Endothelial cell (in vitro differentiated cells): ENCODE results near the gene CD300E. TPM values are rescaled to one million over a fixed set of nuclear protein-coding genes. Genes with fewer than 3 reads are reported as not detected.
"Not testable (repeated sequence)": the region's sequence is repeated elsewhere in the genome, so short reads cannot be mapped to it uniquely, and the experiment has no call there.

Experiments used
- DNase-seq: peaks from one replicate; pipeline ENCODE4 v3.0.0; 2021; ENCODE audit warnings: low spot score
- H3K27ac Mint-ChIP-seq: one replicate; pipeline ENCODE4 v1.8.0; 2021; ENCODE audit warnings: mixed read lengths, inconsistent platforms; ENCODE audit not compliant: unreplicated experiment
- H3K27me3 Mint-ChIP-seq: one replicate; pipeline ENCODE4 v1.8.0; 2021; ENCODE audit warnings: mild to moderate bottlenecking, moderate library complexity, mixed read lengths, inconsistent platforms; ENCODE audit not compliant: unreplicated experiment
- H3K36me3 Mint-ChIP-seq: one replicate; pipeline ENCODE4 v1.8.0; 2021; ENCODE audit warnings: mild to moderate bottlenecking, low read depth, mixed read lengths, inconsistent platforms; ENCODE audit not compliant: unreplicated experiment
- H3K4me1 Mint-ChIP-seq: one replicate; pipeline ENCODE4 v1.8.0; 2021; ENCODE audit warnings: mild to moderate bottlenecking, mixed read lengths, inconsistent platforms; ENCODE audit not compliant: unreplicated experiment
- H3K4me3 Mint-ChIP-seq: one replicate; pipeline ENCODE4 v1.8.0; 2021; ENCODE audit warnings: mild to moderate bottlenecking, mixed read lengths, inconsistent platforms; ENCODE audit not compliant: unreplicated experiment
- H3K9me3 Mint-ChIP-seq: one replicate; pipeline ENCODE4 v1.8.0; 2021; ENCODE audit warnings: mixed read lengths, inconsistent platforms; ENCODE audit not compliant: unreplicated experiment
- total RNA-seq: library from RNA; stranded (reverse); fragmentation: NEBNext Ultra II Directional; extraction: Animal tissue kit (Norgen Biotek cat#: 25700); gene quantifications from one replicate; pipeline ENCODE4 v1.2.1, GENCODE V29; 2021; ENCODE audit not compliant: unreplicated experiment
- TF ChIP-seq, protein P1 (sequence below): fragments of 200-600 bp; sonication (generic); IDR thresholded peaks from one replicate; pipeline ENCODE4 v1.5.0; 2021; ENCODE audit warnings: antibody characterized with exemption; ENCODE audit not compliant: unreplicated experiment

The CD300E gene
- total RNA-seq, 1 donor from 2014 or later = not detected

DNA sequence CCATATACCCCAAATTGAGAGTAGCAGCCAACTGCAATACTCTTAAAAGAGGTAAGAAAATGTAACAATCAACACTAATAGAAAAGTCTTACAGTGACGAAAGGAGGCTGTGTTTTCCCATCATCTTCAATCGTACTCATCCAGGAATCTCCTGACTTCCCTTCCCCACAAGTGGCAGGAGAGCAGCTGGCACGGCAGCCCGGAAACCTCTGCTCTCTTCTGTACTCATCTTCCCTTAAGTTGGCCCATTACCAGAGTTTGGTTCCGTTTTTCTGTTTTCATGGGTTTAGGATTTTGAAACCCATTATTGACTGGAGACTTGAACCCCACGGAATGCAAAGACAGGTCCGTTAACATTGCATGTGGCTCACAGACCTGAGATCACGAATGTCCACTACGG, 44.6 kb downstream of the CD300E start:
- DNase-seq = no peak
- H3K27ac Mint-ChIP-seq = no peak overlapping the region
- peaks cover 4% of the 10 kb centered on the region for H3K27me3 Mint-ChIP-seq
- TF ChIP-seq, protein P1, sequence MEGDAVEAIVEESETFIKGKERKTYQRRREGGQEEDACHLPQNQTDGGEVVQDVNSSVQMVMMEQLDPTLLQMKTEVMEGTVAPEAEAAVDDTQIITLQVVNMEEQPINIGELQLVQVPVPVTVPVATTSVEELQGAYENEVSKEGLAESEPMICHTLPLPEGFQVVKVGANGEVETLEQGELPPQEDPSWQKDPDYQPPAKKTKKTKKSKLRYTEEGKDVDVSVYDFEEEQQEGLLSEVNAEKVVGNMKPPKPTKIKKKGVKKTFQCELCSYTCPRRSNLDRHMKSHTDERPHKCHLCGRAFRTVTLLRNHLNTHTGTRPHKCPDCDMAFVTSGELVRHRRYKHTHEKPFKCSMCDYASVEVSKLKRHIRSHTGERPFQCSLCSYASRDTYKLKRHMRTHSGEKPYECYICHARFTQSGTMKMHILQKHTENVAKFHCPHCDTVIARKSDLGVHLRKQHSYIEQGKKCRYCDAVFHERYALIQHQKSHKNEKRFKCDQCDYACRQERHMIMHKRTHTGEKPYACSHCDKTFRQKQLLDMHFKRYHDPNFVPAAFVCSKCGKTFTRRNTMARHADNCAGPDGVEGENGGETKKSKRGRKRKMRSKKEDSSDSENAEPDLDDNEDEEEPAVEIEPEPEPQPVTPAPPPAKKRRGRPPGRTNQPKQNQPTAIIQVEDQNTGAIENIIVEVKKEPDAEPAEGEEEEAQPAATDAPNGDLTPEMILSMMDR = no peak
- H3K4me3 Mint-ChIP-seq = no peak overlapping the region
- no peaks in the 10 kb centered on the region for H3K36me3 Mint-ChIP-seq
- no peaks in the 10 kb centered on the region for H3K9me3 Mint-ChIP-seq
- peaks cover 9% of the 10 kb centered on the region for H3K4me1 Mint-ChIP-seq

DNA sequence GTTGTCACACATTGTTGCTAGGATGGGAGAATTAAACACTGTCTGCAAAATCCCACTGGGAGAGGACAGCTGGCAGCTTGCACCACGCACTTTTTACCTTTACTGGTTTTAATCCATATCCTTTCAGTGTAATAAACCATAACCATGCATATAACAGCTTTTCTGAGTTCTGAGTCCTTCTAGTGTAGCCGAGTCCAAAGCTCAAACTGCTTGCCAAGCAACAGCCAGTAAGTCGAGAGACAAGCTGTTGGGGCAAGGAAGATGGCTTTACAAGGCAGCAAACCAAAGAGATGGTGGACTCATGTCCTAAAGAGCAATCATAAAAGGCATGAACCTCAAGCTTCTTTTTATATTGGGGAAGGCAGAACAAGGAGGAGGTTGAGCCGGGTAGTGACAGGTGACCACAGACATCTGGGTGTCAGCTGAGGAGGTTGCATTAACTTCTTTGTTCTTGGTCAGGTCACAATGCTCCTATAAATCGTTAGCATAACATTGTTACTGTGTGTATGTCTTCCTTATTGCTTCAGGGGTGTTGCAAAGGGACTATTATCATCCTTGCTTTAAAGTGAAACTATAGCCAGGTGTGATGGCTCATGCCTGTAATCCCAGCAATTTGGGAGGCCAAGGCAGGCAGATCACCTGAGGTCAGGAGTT, 48.9 kb downstream of the CD300E start:
- Mint-ChIP-seq H3K4me3 (no peak overlapping the region), H3K36me3 (no peaks in the 10 kb centered on the region), H3K4me1 (peaks cover 3% of the 10 kb centered on the region), H3K27me3 (no peaks in the 10 kb centered on the region), H3K27ac (no peak overlapping the region), H3K9me3 (no peaks in the 10 kb centered on the region)
- TF ChIP-seq, protein P1 = no peak
- no peak for DNase-seq

DNA sequence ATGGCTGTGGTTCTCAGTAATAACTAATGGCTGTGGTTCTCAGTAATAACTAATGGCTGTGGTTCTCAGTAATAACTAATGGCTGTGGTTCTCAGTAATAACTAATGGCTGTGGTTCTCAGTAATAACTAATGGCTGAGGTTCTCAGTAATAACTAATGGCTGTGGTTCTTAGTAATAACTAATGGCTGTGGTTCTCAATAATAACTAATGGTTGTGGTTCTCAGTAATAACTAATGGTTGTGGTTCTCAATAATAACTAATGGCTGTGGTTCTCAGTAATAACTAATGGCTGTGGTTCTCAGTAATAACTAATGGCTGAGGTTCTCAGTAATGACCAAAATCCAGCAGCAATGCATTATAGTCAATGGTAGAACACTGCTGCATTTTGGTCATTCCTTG, 49.9 kb downstream of the CD300E start:
- H3K4me1 Mint-ChIP-seq, H3K9me3 Mint-ChIP-seq, H3K27me3 Mint-ChIP-seq, DNase-seq, H3K4me3 Mint-ChIP-seq, H3K27ac Mint-ChIP-seq, H3K36me3 Mint-ChIP-seq: not testable (repeated sequence)

DNA sequence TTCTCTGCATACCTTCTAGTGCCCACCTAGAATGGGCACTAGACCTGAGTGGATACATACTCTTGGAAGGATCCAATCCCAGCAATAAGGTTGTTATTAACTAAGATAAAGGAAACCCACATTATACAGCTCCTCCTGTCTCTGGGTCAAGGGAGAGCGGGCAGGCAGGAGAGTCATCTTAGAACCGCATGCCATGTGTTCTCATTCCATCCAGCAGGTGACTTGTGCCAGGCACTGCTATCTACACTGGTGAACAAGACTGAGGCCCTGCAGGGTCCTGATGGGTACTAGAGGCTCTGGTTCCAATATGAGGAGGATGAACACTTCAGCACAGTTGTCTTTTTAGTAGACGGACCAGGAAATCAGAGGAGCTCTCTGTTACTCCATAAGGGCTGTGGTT, 50.4 kb downstream of the CD300E start:
- Mint-ChIP-seq H3K9me3 (no peaks in the 10 kb centered on the region), H3K27me3 (peaks cover 2% of the 10 kb centered on the region), H3K27ac (no peak overlapping the region), H3K4me1 (no peaks in the 10 kb centered on the region), H3K36me3 (peaks cover 2% of the 10 kb centered on the region), H3K4me3 (no peak overlapping the region)
- no peak for DNase-seq
- TF ChIP-seq, protein P1 = no peak

DNA sequence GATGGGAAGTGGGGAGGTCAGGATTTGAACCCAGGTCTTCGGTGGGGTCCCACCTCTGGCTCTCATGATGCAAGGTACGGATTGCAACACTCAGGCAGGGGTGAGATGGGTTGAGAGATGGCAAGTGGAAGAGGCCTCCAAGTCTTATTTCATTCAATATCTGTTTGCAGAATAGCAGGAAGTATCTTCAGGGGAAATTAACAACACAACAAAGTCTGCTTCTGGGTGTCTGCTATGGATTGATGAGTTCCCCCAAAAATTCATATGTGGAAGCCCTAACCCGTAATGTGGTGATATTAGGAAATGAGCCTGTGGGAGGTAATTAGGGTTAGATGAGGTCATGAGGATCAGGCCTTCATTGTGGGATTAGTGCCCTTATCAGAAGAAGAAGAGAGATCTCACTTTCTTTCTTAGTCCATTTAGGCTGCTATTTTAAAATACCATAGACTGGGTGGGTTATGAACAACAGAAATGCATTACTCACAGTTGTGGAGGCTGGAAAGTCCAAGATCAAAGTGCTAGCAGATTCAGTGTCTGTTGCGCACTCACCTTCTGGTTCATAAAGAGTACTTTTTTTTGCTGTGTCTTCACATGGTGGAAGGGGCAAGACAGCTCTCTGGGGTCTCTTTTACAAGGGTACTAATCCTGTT, 51.8 kb downstream of the CD300E start:
- DNase-seq = no peak
- H3K4me3 Mint-ChIP-seq = no peak overlapping the region
- H3K36me3 Mint-ChIP-seq = peaks cover 3% of the 10 kb centered on the region
- peaks cover 2% of the 10 kb centered on the region for H3K27me3 Mint-ChIP-seq
- TF ChIP-seq, protein P1 = no peak
- no peaks in the 10 kb centered on the region for H3K9me3 Mint-ChIP-seq
- H3K4me1 Mint-ChIP-seq = no peaks in the 10 kb centered on the region
- H3K27ac Mint-ChIP-seq = no peak overlapping the region
